Pancreas (tissue), 10 donors: Measurements from ENCODE around the gene MT1B. TPM values are rescaled to one million over a fixed set of nuclear protein-coding genes. Genes with fewer than 3 reads are reported as not detected.

Experiments used
- ATAC-seq, 4 donors: fragments of 200-7000 bp; cut with Tn5 transposase; one replicate each; pipeline versions ENCODE4 v1.8.0 to v1.9.1; 2020; ENCODE audit warnings: mild to moderate bottlenecking in 4 of 4, moderate library complexity in 4 of 4
- DNase-seq, 6 donors: peaks; one replicate each; pipeline ENCODE4 v3.0.0-alpha.2; 2020
- FAIRE-seq: peaks from 2 replicates; lab custom pipeline; 2012; peaks lifted over from hg19 to GRCh38; lab: Jason Lieb, UNC
- H3K27ac ChIP-seq, 4 donors: fragments of 200-600 bp; sonication (generic); 1 replicate in 3 of 4; 2 replicates in 1 of 4; pipeline versions ENCODE4 v1.5.0 to v1.8.0; 2020
- H3K27me3 ChIP-seq, 4 donors: fragments of 200-600 bp; one replicate each; pipeline ENCODE4 v1.8.0; 2021
- H3K36me3 ChIP-seq, 3 donors: fragments of 200-600 bp; sonication (generic) in 1 of 3; one replicate each; pipeline versions ENCODE4 v1.5.0 to v1.8.0; 2020 to 2021
- H3K4me1 ChIP-seq, 3 donors: fragments of 200-600 bp; one replicate each; pipeline ENCODE4 v1.8.0; 2021
- H3K4me3 ChIP-seq, 4 donors: fragments of 200-600 bp; sonication (generic) in 2 of 4; one replicate each; pipeline versions ENCODE4 v1.5.0 to v1.8.0; 2020 to 2021
- H3K9me3 ChIP-seq, 4 donors: fragments of 200-600 bp; one replicate each; pipeline ENCODE4 v1.8.0; 2021
- CTCF ChIP-seq, 4 donors: fragments of 200-600 bp; sonication (generic) in 3 of 4; IDR thresholded peaks; one replicate each; pipeline versions ENCODE4 v1.5.0 to v1.8.0; 2021; ENCODE audit warnings: antibody characterized with exemption in 4 of 4
- WGBS, 2 donors: extraction: QIAGEN DNeasy Blood & Tissue Kit; methylation state at CpG; one replicate each; pipeline ENCODE4 v1.1.7; 2013; 5-methylcytosine and 5-hydroxymethylcytosine counted together
- intact Hi-C, 3 donors: fragments of 100-400 bp; cut with DNase I; formaldehyde crosslinking; loops; one replicate each; pipeline versions ENCODE4 v1.11.1 to v1.14.2; 2022
- polyA plus RNA-seq, 2 donors: library from polyadenylated mRNA; stranded (reverse); fragments of 200-250 nt; gene quantifications; one replicate each; pipeline ENCODE4 v1.2.3, GENCODE V29; 2013
- total RNA-seq, 6 donors: library from RNA; stranded (reverse); fragmentation: NEBNext Ultra II Directional in 4 of 6; extraction: Animal tissue kit (Norgen Biotek cat#: 25700) in 4 of 6; gene quantifications; one replicate each; pipeline versions ENCODE4 v1.2.1 to v1.2.4, GENCODE V29; 2021 to 2023
- donor health status: healthy with polysubstance abuse.
- donor health status: DM: no; HTN: no; CAD: no; lungs with moderate emphysema.
- donor health status: DM: no; HTN: no; CAD: no.
- donor health status: control.
- donor health status: control.
- donor health status: Bipolar disorder and iron deficiency.
- donor health status: DM: yes; HTN: yes; CAD: no.
- donor health status: DM: no; HTN: no; CAD: no.
- donor health status: DM: no; HTN: no; CAD: no.
- donor health status: DM: yes; HTN: yes; CAD: no.

Gene MT1B
- total and polyA plus RNA-seq, 8 donors = not detected

DNA sequence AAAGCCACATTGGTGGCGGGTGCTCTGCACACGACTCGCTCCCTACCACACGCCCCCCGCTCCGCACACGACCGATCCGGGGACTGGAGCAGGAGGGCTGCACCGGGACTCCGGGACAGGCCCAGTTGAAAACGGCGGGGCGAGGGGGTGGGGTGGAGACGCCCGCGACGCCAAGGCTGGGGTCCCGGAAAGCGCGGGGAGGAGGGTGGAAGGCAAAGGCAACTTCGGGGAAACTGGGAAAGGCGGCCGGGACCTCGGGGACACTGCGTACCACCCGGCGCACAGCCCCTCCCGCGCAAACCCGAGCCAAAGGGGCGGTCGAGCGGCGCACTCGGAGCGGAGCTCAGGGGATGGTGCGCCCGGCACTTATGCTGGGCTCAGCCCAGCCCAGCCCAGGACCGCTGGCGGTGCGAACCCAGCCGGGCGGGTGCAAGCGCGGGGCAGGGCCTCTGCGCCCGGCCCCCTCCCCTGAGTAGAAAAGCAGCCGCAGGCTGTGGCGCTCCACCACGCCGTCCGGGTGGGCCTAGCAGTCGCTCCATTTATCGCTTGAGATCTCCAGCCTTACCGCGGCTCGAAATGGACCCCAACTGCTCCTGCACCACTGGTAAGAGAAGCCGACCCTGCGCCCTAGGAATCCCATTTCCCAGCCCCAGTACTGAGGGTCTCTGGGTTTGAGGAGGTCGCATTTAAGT lies 19.4 kb upstream of the MT1B start, which contains the start of gene MT1M:
TSS of gene MT1M (plus strand) at position 504 of the 692 bp plus-strand sequence. CDS start at position 577, 73 bp downstream.
- no peak for FAIRE-seq
- Histone ChIP-seq H3K4me3 (peak within 1 kb of the TSS; percentile 24 to 65 (median 50)), H3K9me3 (no peaks in the 10 kb centered on the region), H3K27me3 (no peaks in the 10 kb centered on the region), H3K4me1 (peaks cover 0 to 2% (median 0%) of the 10 kb centered on the region in 3 donors), H3K27ac (peak within 1 kb of the TSS; percentile 64 to 74 (median 68)), H3K36me3 (no peaks in the 10 kb centered on the region)
- intact Hi-C loops = no loop called here
- ATAC-seq = peak; percentile 79 to 91 (median 88)
- 2% methylated on average over 55 to 61 of the region's 61 CpGs for WGBS, 2 donors
- DNase-seq = peak in 5 of 6 donors; percentile 72 to 83 (median 73)
- no peak for TF ChIP-seq CTCF (IDR thresholded peaks at IDR 0.05)

GRCh38 chr16:56632848-56633365 lies 18.8 kb upstream of the MT1B start:
- intact Hi-C loops = no loop called here
- DNase-seq (no peak), FAIRE-seq (no peak), ATAC-seq (peak; percentile 5 to 33 (median 13))
- H3K9me3 ChIP-seq = no peaks in the 10 kb centered on the region
- H3K27me3 ChIP-seq = no peaks in the 10 kb centered on the region
- H3K4me3 ChIP-seq = peak overlapping the region; percentile 24 to 65 (median 50)
- H3K4me1 ChIP-seq = peaks cover 0 to 2% (median 0%) of the 10 kb centered on the region in 3 donors
- no peaks in the 10 kb centered on the region for H3K36me3 ChIP-seq
- no peak for TF ChIP-seq CTCF (IDR thresholded peaks at IDR 0.05)
- H3K27ac ChIP-seq = peak overlapping the region; percentile 64 to 74 (median 68)
- 36 to 47% methylated on average over 6 of the region's 6 CpGs for WGBS, 2 donors

- Histone ChIP-seq H3K9me3 (no peaks in the 10 kb centered on the region), H3K27ac (no peak overlapping the region), H3K4me1 (peaks cover 0 to 3% (median 1%) of the 10 kb centered on the region in 3 donors), H3K36me3 (no peaks in the 10 kb centered on the region), H3K4me3 (no peak overlapping the region), H3K27me3 (no peaks in the 10 kb centered on the region)
- DNase-seq = no peak
- WGBS, 2 donors = 61 to 67% methylated on average over 7 of the region's 7 CpGs
- ATAC-seq = no peak
- TF ChIP-seq CTCF (IDR thresholded peaks at IDR 0.05) = no peak
- intact Hi-C loops = no loop called here
- no peak for FAIRE-seq
Measured at GRCh38 chr16:56633535-56633934, 18.2 kb upstream of the MT1B start.

- FAIRE-seq (no peak), DNase-seq (no peak), ATAC-seq (no peak)
- TF ChIP-seq CTCF (IDR thresholded peaks at IDR 0.05) = no peak
- no peaks in the 10 kb centered on the region for H3K27me3 ChIP-seq
- no peaks in the 10 kb centered on the region for H3K36me3 ChIP-seq
- intact Hi-C loops = no loop called here
- no peak overlapping the region for H3K27ac ChIP-seq
- H3K9me3 ChIP-seq = no peaks in the 10 kb centered on the region
- WGBS, 2 donors = 74 to 75% methylated on average over 47 of the region's 47 CpGs
- H3K4me3 ChIP-seq = no peak overlapping the region
- peaks cover 0 to 12% (median 8%) of the 10 kb centered on the region in 3 donors for H3K4me1 ChIP-seq
Measured at GRCh38 chr16:56634715-56635440, 16.8 kb upstream of the MT1B start.
